IMR-90 (cell line): Measurements from ENCODE around the gene MSANTD7. TPM values are rescaled to one million over a fixed set of nuclear protein-coding genes. Genes with fewer than 3 reads are reported as not detected.
"Not testable (repeated sequence)": the region's sequence is repeated elsewhere in the genome, so short reads cannot be mapped to it uniquely, and the experiment has no call there.

ENCODE experiments used
- ATAC-seq: fragments of 200-7000 bp; cut with Tn5 transposase; 2 replicates; pipeline ENCODE4 v1.9.1; 2020; ENCODE audit warnings: low read depth, mild to moderate bottlenecking, moderate library complexity
- BruUV-seq: library from RNA; stranded (reverse); fragments of 400-500 nt; replicated peaks from 2 replicates; lab custom pipeline; 2021; lab: Mats Ljungman, UMichigan
- CTCF ChIA-PET: fragments of 300-600 bp; formaldehyde crosslinking; extraction: SDS; loops from one replicate; lab custom pipeline; 2021; ENCODE audit warnings: antibody characterized with exemption; lab: Yijun Ruan, JAX
- POLR2A ChIA-PET: fragments of 300-600 bp; sonication (Branson Sonifier 250); formaldehyde crosslinking; loops from one replicate; lab custom pipeline; 2022; ENCODE audit warnings: antibody characterized with exemption; ENCODE audit not compliant: unreplicated experiment; lab: Charles Lee
- DNase-seq: peaks from one replicate; pipeline ENCODE4 v3.0.0; 2013
- H2AFZ ChIP-seq: replicated peaks from 2 replicates; pipeline ENCODE3; 2013; ENCODE audit warnings: low read length, mild to moderate bottlenecking; ENCODE audit not compliant: poor library complexity
- H2AK5ac ChIP-seq: 2 replicates; pipeline ENCODE4 v1.6.1; 2013; ENCODE audit warnings: low read depth, low read length, inconsistent platforms
- H2AK9ac ChIP-seq: replicated peaks from 2 replicates; pipeline ENCODE3; 2013; ENCODE audit warnings: mild to moderate bottlenecking, low read depth, low read length, moderate library complexity; ENCODE audit not compliant: poor library complexity
- H2BK120ac ChIP-seq: 2 replicates; pipeline ENCODE4 v1.6.1; 2013; ENCODE audit warnings: low read depth, low read length, inconsistent platforms
- H2BK15ac ChIP-seq: 3 replicates; pipeline ENCODE4 v1.6.1; 2013; ENCODE audit warnings: low read depth, low read length, inconsistent platforms
- H2BK20ac ChIP-seq: 2 replicates; pipeline ENCODE4 v1.6.1; 2013; ENCODE audit warnings: low read depth, mild to moderate bottlenecking, inconsistent platforms, low read length, moderate library complexity
- H2BK5ac ChIP-seq: 2 replicates; pipeline ENCODE4 v1.6.1; 2013; ENCODE audit warnings: mild to moderate bottlenecking, low read depth, low read length, inconsistent platforms; ENCODE audit not compliant: poor library complexity, severe bottlenecking
- H3K14ac ChIP-seq: replicated peaks from 2 replicates; pipeline ENCODE4 v1.6.1; 2013; ENCODE audit warnings: low read depth, low read length, inconsistent platforms
- H3K18ac ChIP-seq: 2 replicates; pipeline ENCODE4 v1.6.1; 2013; ENCODE audit warnings: low read depth, low read length, control low read depth
- H3K23ac ChIP-seq: 2 replicates; pipeline ENCODE4 v1.6.1; 2013; ENCODE audit warnings: low read depth, low read length, inconsistent platforms
- H3K27ac ChIP-seq: 2 replicates; pipeline ENCODE4 v1.5.1; 2013; ENCODE audit warnings: mild to moderate bottlenecking, control low read depth, low read length; ENCODE audit not compliant: insufficient read depth
- H3K27me3 ChIP-seq: 2 replicates; pipeline ENCODE4 v1.6.1; 2013; ENCODE audit warnings: low read length; ENCODE audit not compliant: control insufficient read depth, insufficient read depth
- H3K36me3 ChIP-seq: 2 replicates; pipeline ENCODE4 v1.6.1; 2013; ENCODE audit warnings: low read length, mixed read lengths; ENCODE audit not compliant: control insufficient read depth, insufficient read depth
- H3K4ac ChIP-seq: 2 replicates; pipeline ENCODE4 v1.6.1; 2013; ENCODE audit warnings: low read depth, low read length, inconsistent platforms
- H3K4me1 ChIP-seq: 2 replicates; pipeline ENCODE4 v1.6.1; 2013; ENCODE audit warnings: low read length, mixed read lengths; ENCODE audit not compliant: control insufficient read depth, insufficient read depth
- H3K4me2 ChIP-seq: 2 replicates; pipeline ENCODE4 v1.6.1; 2013; ENCODE audit warnings: low read depth, mild to moderate bottlenecking, control low read depth, low read length, moderate library complexity
- H3K4me3 ChIP-seq: 2 replicates; pipeline ENCODE4 v1.5.1; 2013; ENCODE audit warnings: low read depth, mild to moderate bottlenecking, control low read depth, low read length, moderate library complexity; ENCODE audit not compliant: insufficient read depth
- H3K56ac ChIP-seq: 2 replicates; pipeline ENCODE4 v1.6.1; 2013; ENCODE audit warnings: low read length, inconsistent platforms; ENCODE audit not compliant: insufficient read depth; ENCODE audit errors: extremely low read depth
- H3K79me1 ChIP-seq, 2 experiments: 2 replicates each; pipeline ENCODE4 v1.6.1; 2013; ENCODE audit warnings: low read length in 2 of 2, inconsistent platforms in 1 of 2, low read depth in 1 of 2
- H3K9ac ChIP-seq: 2 replicates; pipeline ENCODE4 v1.6.1; 2013; ENCODE audit warnings: low read depth, low read length, control low read depth
- H3K9me1 ChIP-seq: 2 replicates; pipeline ENCODE4 v1.6.1; 2013; ENCODE audit warnings: low read length, inconsistent platforms; ENCODE audit not compliant: insufficient read depth
- H3K9me3 ChIP-seq: 2 replicates; pipeline ENCODE4 v1.6.1; 2013; ENCODE audit warnings: low read length; ENCODE audit not compliant: control insufficient read depth, insufficient read depth
- H4K20me1 ChIP-seq: 2 replicates; pipeline ENCODE4 v1.6.1; 2013; ENCODE audit warnings: low read length, inconsistent platforms; ENCODE audit not compliant: insufficient read depth
- H4K5ac ChIP-seq: 2 replicates; pipeline ENCODE4 v1.6.1; 2013; ENCODE audit warnings: mild to moderate bottlenecking, low read depth, low read length, control low read depth
- H4K8ac ChIP-seq, 2 experiments: 2 replicates each; pipeline ENCODE4 v1.6.1; 2013; ENCODE audit warnings: low read depth in 2 of 2, low read length in 2 of 2, control low read depth in 1 of 2, inconsistent platforms in 1 of 2
- H4K91ac ChIP-seq: 2 replicates; pipeline ENCODE4 v1.6.1; 2013; ENCODE audit warnings: low read depth, low read length, inconsistent platforms; ENCODE audit not compliant: insufficient read depth
- WGBS, 2 experiments: methylation state at CpG; one replicate each; pipeline versions ENCODE4 v1.1.5 to v1.1.7; 2013; ENCODE audit warnings: missing lambda C conversion rate in 2 of 2; ENCODE audit not compliant: insufficient read length in 1 of 2; ENCODE audit errors: extremely low coverage in 2 of 2; 5-methylcytosine and 5-hydroxymethylcytosine counted together
- dilution Hi-C: fragments of 300-500 bp; cut with HindIII; formaldehyde crosslinking; loops from one replicate; pipeline ENCODE4 v1.14.3; 2018; ENCODE audit warnings: low sequenced_read_pairs; ENCODE audit not compliant: unreplicated experiment
- in situ Hi-C: fragments of 300-500 bp; cut with MboI; formaldehyde crosslinking; loops from 3 replicates; pipeline ENCODE4 v1.14.3; 2019; ENCODE audit warnings: low sequenced_read_pairs, inconsistent platforms, mixed read lengths
- intact Hi-C: fragments of 100-400 bp; cut with micrococcal nuclease; formaldehyde crosslinking; loops from 2 replicates; pipeline ENCODE4 v1.10.0; 2022
- polyA plus RNA-seq, 3 experiments: library from polyadenylated mRNA; depleted of rRNA; stranded (reverse); fragments of >200 nt; gene quantifications; 2 replicates each; pipeline ENCODE4 v1.2.3, GENCODE V29; 2012; ENCODE audit warnings: low replicate concordance in 1 of 3
- total RNA-seq: library from RNA; depleted of rRNA; stranded (reverse); fragments of >200 nt; gene quantifications from 2 replicates; pipeline ENCODE4 v1.2.3, GENCODE V29; 2012

MSANTD7 gene
- total and polyA plus RNA-seq, 2 of the 4 experiments (the other 2 are of a cell fraction), result 4.7 to 16.0 TPM

DNA sequence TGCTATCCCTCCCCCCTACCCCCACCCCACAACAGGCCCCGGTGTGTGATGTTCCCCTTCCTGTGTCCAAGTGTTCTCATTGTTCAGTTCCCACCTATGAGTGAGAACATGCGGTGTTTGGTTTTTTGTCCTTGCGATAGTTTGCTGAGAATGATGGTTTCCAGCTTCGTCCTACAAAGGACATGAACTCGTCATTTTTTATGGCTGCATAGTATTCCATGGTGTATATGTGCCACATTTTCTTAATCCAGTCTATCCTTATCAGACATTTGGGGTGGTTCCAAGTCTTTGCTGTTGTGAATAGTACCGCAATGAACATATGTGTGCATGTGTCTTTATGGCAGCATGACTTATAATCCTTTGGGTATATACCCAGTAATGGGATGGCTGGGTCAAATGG, 26.4 kb downstream of the MSANTD7 start:
- H2AFZ ChIP-seq, H3K4me1 ChIP-seq, H2BK5ac ChIP-seq, H4K91ac ChIP-seq, intact Hi-C loops, H3K18ac ChIP-seq, H3K4me2 ChIP-seq, H4K5ac ChIP-seq, H3K23ac ChIP-seq, in situ Hi-C loops, dilution Hi-C loops, H3K27me3 ChIP-seq, CTCF ChIA-PET, H3K56ac ChIP-seq, H4K20me1 ChIP-seq, H3K14ac ChIP-seq, H2BK15ac ChIP-seq, ATAC-seq, H2AK9ac ChIP-seq, H3K9me1 ChIP-seq, H4K8ac ChIP-seq, BruUV-seq, POLR2A ChIA-PET, H2BK120ac ChIP-seq, H3K9me3 ChIP-seq, H3K9ac ChIP-seq, H3K79me1 ChIP-seq, H2BK20ac ChIP-seq, H2AK5ac ChIP-seq, H3K27ac ChIP-seq, H3K4me3 ChIP-seq, H3K4ac ChIP-seq, DNase-seq: not testable (repeated sequence)
- WGBS, 2 experiments, result no CpG with 5 or more reads among the region's 6 CpGs
- peaks cover 13% of the 10 kb centered on the region for H3K36me3 ChIP-seq

DNA sequence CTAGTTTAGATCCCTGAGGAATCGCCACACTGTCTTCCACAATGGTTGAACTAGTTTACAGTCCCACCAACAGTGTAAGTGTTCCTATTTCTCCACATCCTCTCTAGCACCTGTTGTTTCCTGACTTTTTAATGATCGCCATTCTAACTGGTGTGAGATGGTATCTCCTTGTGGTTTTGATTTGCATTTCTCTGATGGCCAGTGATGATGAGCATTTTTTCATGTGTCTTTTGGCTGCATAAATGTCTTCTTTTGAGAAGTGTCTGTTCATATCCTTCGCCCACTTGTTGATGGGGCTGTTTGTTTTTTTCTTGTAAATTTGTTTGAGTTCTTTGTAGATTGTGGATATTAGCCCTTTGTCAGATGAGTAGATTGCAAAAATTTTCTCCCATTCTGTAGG, 26.8 kb downstream of the MSANTD7 start:
- H3K14ac ChIP-seq, BruUV-seq, H3K23ac ChIP-seq, H2BK20ac ChIP-seq, H3K18ac ChIP-seq, H2AFZ ChIP-seq, H3K4me2 ChIP-seq, H2BK15ac ChIP-seq, H2AK9ac ChIP-seq, H4K5ac ChIP-seq, H3K4ac ChIP-seq, ATAC-seq, H3K27ac ChIP-seq, H3K9me3 ChIP-seq, H2AK5ac ChIP-seq, H4K91ac ChIP-seq, H4K20me1 ChIP-seq, intact Hi-C loops, H3K9me1 ChIP-seq, H2BK120ac ChIP-seq, POLR2A ChIA-PET, H3K79me1 ChIP-seq, H3K27me3 ChIP-seq, CTCF ChIA-PET, H3K4me3 ChIP-seq, in situ Hi-C loops, DNase-seq, dilution Hi-C loops, H3K9ac ChIP-seq, H4K8ac ChIP-seq, H2BK5ac ChIP-seq, H3K4me1 ChIP-seq, H3K56ac ChIP-seq: not testable (repeated sequence)
- H3K36me3 ChIP-seq, result peaks cover 15% of the 10 kb centered on the region
- WGBS, 2 experiments, result no CpG with 5 or more reads among the region's 3 CpGs
